Right renal cortex interstitium (tissue), 3 donors: ENCODE measurements around the gene ODF2. TPM values are rescaled to one million over a fixed set of nuclear protein-coding genes. Genes with fewer than 3 reads are reported as not detected.
A peak's percentile ranks its signal among the peaks of the same experiment; 100 is the strongest.
"Not testable (repeated sequence)": the region's sequence is repeated elsewhere in the genome, so short reads cannot be mapped to it uniquely, and the experiment has no call there.

Experiments used
- DNase-seq, 3 donors: peaks; one replicate each; pipeline ENCODE4 v3.0.0-alpha.2; 2013; ENCODE audit warnings: low read depth in 3 of 3, low spot score in 2 of 3
- polyA plus RNA-seq, 3 donors: library from polyadenylated mRNA; unstranded; fragments of 120-200 nt; gene quantifications; one replicate each; pipeline ENCODE4 v1.2.1, GENCODE V29; 2013; ENCODE audit not compliant: insufficient read length in 3 of 3

ODF2 gene
- polyA plus RNA-seq, 3 donors = 39.6 to 43.7 (median 43.3) TPM

DNA sequence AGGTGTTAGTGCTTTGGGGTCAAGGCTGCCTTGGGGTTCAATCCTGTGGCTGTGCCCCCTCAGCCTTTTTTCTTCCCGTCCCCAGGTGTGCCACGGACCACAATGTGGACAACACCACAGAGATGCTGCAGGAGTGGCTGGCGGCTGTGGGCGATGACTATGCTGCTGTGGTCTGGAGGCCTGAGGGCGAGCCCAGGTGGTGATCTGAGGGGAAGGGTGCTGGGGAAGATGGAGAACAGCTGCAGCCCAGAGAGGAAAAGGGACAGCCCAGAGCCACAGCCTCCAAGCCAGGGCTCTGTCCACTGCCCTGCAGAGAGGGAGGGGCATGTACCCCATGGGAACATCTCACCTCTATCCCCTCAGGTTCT is 33.0 kb upstream of the ODF2 start:
- DNase-seq = no peak

- not testable (repeated sequence) for DNase-seq
Observed at GRCh38 chr9:128423356-128423755, 32.5 kb upstream of the ODF2 start.

DNA sequence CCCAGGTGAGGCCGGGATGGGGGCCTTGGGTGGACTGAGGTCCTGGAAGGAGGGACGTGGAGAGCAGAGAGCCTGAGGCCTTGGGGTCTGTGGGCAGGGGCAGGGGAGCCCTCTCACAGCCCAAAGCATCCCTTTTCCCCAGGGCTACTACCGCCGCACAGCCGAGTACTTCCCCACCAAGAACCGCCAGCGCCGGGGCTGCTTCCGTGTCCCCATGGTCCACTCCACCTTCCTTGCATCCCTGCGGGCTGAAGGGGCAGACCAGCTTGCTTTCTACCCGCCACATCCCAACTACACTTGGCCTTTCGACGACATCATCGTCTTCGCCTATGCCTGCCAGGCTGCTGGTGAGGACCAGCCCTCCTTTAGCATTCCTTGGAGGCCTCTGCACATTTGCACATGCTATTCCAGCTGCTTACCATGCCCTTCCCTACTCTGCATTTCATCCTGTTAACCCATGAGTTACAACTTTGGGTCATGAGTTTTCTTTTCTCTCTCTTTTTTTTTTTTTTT is 31.5 kb upstream of the ODF2 start:
- DNase-seq = no peak

DNA sequence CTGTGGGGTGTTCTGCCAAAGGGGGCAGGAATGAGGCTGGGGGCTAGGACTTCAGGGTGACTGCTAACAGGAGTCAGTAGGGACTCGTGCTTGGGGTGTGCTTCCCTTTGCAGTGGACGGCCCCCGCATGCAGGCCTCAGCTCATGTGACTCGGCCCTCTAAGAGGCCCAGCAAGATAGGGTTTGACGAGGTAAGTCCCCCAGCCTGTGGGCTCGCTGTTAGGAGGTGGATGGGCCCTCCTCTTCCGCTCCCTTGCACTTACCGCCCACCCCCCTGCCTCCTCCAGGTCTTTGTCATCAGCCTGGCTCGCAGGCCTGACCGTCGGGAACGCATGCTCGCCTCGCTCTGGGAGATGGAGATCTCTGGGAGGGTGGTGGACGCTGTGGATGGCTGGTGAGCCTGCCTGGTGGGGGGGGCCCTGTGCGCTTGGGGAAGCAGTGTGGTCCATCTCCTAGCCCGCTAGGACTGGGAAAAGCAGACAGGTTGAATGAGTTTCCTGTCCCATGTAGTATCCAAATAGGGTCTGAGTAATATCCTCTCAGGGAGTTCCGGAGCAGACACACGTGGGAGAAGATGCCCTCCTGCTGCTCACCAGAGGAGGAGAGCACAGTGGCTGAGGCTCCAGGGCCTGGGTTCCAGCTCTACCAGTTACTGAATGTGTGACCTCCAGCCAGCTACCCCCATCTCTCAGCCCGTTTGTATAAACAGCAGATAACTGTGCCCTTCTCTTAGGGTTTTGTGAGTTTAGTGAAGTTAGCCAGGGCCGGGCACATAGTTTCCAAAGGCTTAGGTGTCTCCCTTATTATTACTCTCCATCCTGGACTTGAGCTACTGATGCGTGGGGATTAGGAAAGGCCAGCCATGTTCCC is 26.9 kb upstream of the ODF2 start:
- no peak for DNase-seq

GRCh38 chr9:128429513-128430086 is 26.2 kb upstream of the ODF2 start:
- DNase-seq = no peak

- no peak for DNase-seq
Observed at GRCh38 chr9:128431207-128431606, 24.6 kb upstream of the ODF2 start.

DNA sequence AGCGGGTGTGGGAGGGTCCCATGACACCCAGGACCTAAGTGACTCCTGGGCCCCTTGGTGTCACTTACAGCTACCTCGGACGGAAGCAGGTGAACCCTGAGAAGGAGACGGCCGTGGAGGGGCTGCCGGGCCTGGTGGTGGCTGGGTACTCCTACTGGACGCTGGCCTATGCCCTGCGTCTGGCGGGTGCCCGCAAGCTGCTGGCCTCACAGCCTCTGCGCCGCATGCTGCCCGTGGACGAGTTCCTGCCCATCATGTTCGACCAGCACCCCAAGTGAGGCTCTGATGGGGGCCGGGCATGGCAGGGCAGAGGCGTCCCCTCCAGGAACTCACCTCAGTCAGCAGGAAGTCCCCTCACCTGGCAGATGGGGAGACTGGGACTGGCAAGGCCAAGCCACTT is 21.5 kb upstream of the ODF2 start:
- no peak for DNase-seq

DNA sequence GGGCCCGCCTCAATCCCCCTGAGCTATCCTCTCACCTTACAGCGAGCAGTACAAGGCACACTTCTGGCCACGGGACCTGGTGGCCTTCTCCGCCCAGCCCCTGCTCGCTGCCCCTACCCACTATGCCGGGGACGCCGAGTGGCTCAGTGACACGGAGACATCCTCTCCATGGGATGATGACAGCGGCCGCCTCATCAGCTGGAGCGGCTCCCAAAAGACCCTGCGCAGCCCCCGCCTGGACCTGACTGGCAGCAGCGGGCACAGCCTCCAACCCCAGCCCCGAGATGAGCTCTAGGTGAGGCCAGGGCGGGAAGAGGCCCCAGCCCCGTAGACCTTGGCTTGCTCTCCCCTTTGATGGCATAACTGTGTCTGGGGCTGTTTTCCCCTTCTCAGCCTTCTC is 20.2 kb upstream of the ODF2 start:
- no peak for DNase-seq

- no peak for DNase-seq
Observed at GRCh38 chr9:128438343-128439109, 17.3 kb upstream of the ODF2 start.

DNA sequence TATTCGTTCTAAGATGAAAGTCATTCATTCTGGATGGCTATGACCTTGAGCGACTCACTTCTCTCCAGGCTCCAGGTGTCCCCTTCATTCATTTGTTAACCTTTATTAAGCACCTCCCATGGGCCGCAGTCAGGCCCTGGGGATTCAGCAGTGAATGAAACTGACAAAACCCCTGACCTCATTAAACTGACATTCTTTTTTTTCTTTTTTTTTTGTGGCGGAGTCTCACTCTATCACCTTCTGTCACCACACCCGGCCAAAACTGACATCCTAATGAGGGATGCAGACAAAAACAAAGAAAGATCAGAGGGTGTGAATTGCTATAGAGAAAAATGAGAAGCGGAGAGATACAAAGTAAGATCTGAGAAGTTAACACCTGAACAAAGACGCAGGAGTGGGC is 16.5 kb upstream of the ODF2 start:
- DNase-seq = no peak

GRCh38 chr9:128442150-128442549 is 13.7 kb upstream of the ODF2 start:
- no peak for DNase-seq

DNA sequence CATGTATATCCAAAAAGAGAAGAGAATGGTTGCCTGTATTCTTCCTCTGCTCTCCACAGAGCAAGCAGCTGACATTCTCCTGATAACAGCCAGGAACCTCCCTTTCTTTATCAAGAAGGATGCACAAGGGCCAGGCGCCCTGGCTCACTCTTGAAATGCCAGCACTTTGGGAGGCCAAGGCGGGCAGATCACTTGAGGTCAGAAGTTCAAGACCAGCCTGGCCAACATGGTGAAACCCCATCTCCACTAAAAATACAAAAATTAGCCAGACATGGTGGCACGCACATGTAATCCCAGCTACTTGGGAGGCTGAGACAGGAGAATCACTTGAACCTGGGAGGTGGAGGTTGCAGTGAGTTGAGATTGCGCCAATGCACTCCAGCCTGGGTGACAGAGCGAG is 9.3 kb upstream of the ODF2 start:
- not testable (repeated sequence) for DNase-seq

DNA sequence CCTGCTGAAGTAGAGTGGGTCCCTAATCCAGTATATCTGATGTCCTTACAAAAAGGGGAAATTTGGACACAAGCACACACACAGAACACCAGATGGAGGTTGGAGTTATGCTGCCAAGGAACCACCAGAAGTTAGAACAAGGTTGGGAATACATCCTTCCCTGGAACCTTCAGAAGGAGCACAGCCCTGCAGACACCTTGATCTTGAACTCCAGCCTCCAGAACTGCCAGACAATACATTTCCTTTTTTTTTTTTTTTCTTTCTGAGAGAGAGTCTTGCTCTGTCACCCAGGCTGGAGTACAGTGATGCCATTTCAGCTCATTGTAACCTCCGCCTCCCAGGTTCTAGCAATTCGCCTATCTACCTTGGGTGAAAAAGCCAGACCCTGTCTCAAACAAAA is 7.1 kb upstream of the ODF2 start:
- DNase-seq = no peak

DNA sequence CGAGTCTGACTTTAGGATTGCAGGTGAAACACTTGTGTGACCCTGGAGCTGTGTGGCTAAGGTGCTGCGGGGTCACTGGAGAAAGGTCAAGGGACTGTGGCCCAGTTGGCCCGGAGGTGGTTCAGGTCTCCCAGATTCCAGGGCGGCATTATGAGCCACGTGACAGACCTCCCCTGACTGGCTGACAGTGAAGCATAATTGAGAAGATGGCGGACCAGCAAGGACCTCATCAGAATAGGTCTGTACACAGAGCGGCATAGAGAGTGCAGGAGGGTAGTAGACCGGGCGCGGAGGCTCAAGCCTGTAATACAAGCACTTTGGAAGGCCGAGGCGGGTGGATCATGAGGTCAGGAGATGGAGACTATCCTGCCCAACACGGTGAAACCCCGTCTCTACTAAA is 815 bp upstream of the ODF2 start:
- no peak for DNase-seq

DNA sequence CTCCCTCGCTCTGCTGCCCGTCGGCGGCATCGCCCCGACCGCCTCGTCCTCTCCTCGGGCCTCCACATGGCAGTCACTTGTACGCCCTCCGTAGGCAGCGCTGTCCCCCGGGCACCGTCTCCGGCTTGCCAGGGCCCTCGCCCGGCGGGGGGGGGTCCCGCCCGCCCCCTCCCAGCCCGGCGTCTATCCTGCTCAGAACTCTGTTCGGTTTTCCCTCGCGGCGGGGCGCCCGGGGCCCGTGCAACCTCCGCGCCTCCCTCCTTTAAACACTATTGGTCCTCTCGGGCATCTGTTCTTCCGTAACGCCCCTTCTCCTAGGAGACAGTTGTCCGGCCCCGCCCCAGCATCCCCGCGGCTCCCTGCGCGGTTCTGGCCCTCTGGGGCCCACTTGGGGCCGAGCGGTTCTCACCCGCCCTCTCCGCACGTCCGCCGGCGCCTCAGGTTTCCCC is 831 bp downstream of the ODF2 start:
- DNase-seq = peak in 1 of 3 donors; percentile 19

GRCh38 chr9:128457207-128457606 is 1.4 kb downstream of the ODF2 start:
- no peak for DNase-seq

DNA sequence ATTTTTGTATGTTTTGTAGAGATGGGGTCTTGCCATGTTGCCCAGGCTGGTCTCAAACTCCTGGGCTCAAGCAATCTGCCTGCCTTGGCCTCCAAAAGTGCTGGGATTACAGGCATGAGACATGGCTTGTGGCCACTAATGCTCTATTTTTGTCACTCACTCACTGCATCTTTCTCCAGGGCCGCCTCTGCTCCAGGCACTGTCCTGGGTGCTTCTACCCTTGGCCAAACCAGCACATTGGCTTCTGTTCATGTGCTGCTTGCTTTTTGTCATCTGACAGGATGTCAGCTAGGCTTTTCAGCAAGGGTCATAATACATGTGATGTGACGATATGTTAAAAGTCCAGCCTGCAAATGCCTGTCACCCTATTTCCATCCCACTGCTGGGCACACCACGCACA is 3.2 kb downstream of the ODF2 start:
- DNase-seq = no peak

- DNase-seq = no peak
Observed at GRCh38 chr9:128469070-128469469, 13.3 kb downstream of the ODF2 start.

DNA sequence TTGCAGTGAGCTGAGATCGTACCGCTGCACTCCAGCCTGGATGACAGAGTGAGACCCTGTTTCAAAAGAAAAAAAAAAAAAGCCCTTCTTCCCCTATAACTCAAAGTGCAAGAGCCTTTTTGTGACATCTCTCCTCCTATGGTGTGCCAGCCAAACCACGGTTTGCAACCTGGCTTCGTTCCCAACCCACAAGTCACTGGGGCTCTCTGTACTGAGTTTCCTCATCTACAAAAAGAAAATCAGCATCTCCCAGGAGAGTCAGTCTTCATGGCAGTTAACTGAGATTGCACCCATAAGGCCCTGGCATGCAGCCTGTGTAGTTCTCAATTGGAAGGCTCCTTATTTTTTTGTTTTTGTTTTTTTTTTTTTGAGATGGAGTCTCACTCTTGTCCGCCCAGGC is 14.8 kb downstream of the ODF2 start:
- DNase-seq = no peak

DNA sequence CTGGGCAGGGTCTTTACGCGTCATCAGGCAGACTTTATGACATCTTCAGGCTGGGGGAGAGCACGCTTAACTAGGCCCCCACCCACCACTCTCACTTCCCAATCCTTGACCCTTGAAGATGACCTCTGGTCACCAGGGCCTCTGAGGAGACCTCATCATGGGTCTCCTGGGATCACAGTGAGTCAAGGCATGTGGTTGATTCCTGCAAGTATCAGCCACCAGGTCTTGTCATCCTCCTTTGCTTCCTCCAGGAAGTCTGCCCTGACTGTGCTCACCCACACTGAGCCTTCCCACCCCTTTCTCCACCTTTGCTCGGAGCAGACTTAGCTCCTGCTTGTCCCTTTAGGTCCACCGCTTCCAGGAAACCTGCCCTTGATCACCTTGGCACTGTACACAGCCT is 17.3 kb downstream of the ODF2 start:
- no peak for DNase-seq

DNA sequence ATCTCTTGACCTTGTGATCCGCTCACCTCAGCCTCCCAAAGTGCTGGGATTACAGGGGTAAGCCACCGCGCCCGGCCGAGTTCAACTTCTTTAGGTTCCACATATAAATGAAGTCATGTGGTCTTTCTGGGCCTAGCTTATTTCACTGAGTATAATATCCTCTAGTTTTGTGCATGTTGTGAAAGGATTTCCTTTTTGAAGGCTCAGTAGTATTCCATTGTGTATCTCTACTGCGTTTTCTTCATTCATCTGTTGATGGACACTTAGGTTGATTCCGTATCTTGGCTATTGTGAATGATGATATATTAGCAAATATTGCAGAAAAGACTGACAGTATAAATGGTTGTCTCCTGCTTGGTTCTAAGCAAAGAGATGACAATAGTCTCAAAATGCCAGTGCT is 20.1 kb downstream of the ODF2 start:
- DNase-seq = no peak
